HepG2 (cell line): ENCODE results near the gene IL1A. TPM values are rescaled to one million over a fixed set of nuclear protein-coding genes. Genes with fewer than 3 reads are reported as not detected.
A peak's percentile ranks its signal among the peaks of the same experiment; 100 is the strongest.

Experiments
- CTCF ChIP-seq: sonication (generic); formaldehyde crosslinking; IDR thresholded peaks from 2 replicates; pipeline ENCODE4 v1.5.0; 2020; ENCODE audit warnings: mild to moderate bottlenecking, missing genetic modification reagents, moderate library complexity
- ELF1 ChIP-seq: sonication (generic); formaldehyde crosslinking; IDR thresholded peaks from 2 replicates; pipeline ENCODE4 v1.4.0; 2020; ENCODE audit warnings: missing genetic modification reagents
- GABPB1 ChIP-seq: IDR thresholded peaks from 2 replicates; pipeline ENCODE4 v1.6.1; 2016; ENCODE audit warnings: mild to moderate bottlenecking, missing genetic modification reagents, moderate library complexity, missing compliant biosample characterization
- IKZF4 ChIP-seq: sonication (generic); formaldehyde crosslinking; IDR thresholded peaks from 2 replicates; pipeline ENCODE4 v1.5.1; 2020; ENCODE audit warnings: borderline replicate concordance, mild to moderate bottlenecking, low read depth, missing genetic modification reagents; ENCODE audit errors: not compliant biosample characterization
- MED1 ChIP-seq: sonication (generic); formaldehyde crosslinking; IDR thresholded peaks from 2 replicates; pipeline ENCODE4 v1.4.0; 2020; ENCODE audit warnings: missing genetic modification reagents
- MTERF4 ChIP-seq: sonication (generic); formaldehyde crosslinking; IDR thresholded peaks from 2 replicates; pipeline ENCODE4 v1.8.0; 2023; ENCODE audit warnings: mild to moderate bottlenecking, missing genetic modification reagents
- PAXIP1 ChIP-seq: sonication (generic); formaldehyde crosslinking; conservative IDR thresholded peaks from 2 replicates; pipeline ENCODE4 v1.4.0; 2020; ENCODE audit warnings: mild to moderate bottlenecking, missing genetic modification reagents, moderate library complexity
- REST ChIP-seq, 2 experiments: IDR thresholded peaks; 2 replicates each; pipeline ENCODE4 v1.6.1; 2011 to 2012; ENCODE audit warnings: low read length in 2 of 2, borderline replicate concordance in 1 of 2, low read depth in 1 of 2, mild to moderate bottlenecking in 1 of 2, moderate library complexity in 1 of 2
- XBP1 ChIP-seq: sonication (generic); formaldehyde crosslinking; IDR thresholded peaks from 2 replicates; pipeline ENCODE4 v1.5.0; 2020; ENCODE audit warnings: missing genetic modification reagents
- ZKSCAN8 ChIP-seq: IDR thresholded peaks from 2 replicates; pipeline ENCODE4 v1.6.1; 2016; ENCODE audit warnings: borderline replicate concordance, missing genetic modification reagents, missing compliant biosample characterization
- ZNF317 ChIP-seq: sonication (generic); formaldehyde crosslinking; IDR thresholded peaks from 2 replicates; pipeline ENCODE4 v1.5.0; 2020; ENCODE audit warnings: mild to moderate bottlenecking, missing genetic modification reagents
- ZNF460 ChIP-seq: sonication (generic); formaldehyde crosslinking; IDR thresholded peaks from 2 replicates; pipeline ENCODE4 v1.5.1; 2020; ENCODE audit warnings: missing genetic modification reagents, mild to moderate bottlenecking, borderline replicate concordance
- ZNF567 ChIP-seq: sonication (generic); formaldehyde crosslinking; IDR thresholded peaks from 2 replicates; pipeline ENCODE4 v1.8.1; 2023; ENCODE audit warnings: mild to moderate bottlenecking, missing genetic modification reagents, borderline replicate concordance
- ZNF800 ChIP-seq: sonication (generic); formaldehyde crosslinking; IDR thresholded peaks from 2 replicates; pipeline ENCODE4 v1.4.0; 2020; ENCODE audit warnings: missing genetic modification reagents
- ZSCAN21 ChIP-seq: sonication (generic); formaldehyde crosslinking; IDR thresholded peaks from 2 replicates; pipeline ENCODE4 v1.8.0; 2022; ENCODE audit warnings: mild to moderate bottlenecking, missing genetic modification reagents, moderate library complexity, borderline replicate concordance
- polyA plus RNA-seq, 8 experiments: library from polyadenylated mRNA; depleted of rRNA in 3 of 8; stranded (reverse) in 7 of 8; unstranded in 1 of 8; fragments of >200 nt; fragmentation: Illumina TruSeq in 4 of 8; extraction: Trizol in 4 of 8; gene quantifications; 2 replicates each; pipeline versions ENCODE4 v1.2.1 to v1.2.3, GENCODE V29; 2011 to 2016; ENCODE audit warnings: low read depth in 4 of 8, missing spikeins in 1 of 8, mixed read lengths in 1 of 8; ENCODE audit not compliant: insufficient read depth in 1 of 8
- total RNA-seq, 5 experiments: library from RNA; depleted of rRNA; stranded (reverse); fragments of >200 nt; fragmentation: Illumina TruSeq; extraction: Trizol; gene quantifications; 2 replicates each; pipeline ENCODE4 v1.2.3, GENCODE V29; 2016; ENCODE audit warnings: low read depth in 1 of 5

Gene IL1A
- total and polyA plus RNA-seq, 2 of the 13 experiments (the other 11 are each of a cell fraction or from before 2014, with no cell fraction given) = not detected

GRCh38 chr2:112803691-112804521 is 19.6 kb upstream of the IL1A start (continued):
- no peak for TF ChIP-seq CTCF (CRISPR knock-in tag)
- TF ChIP-seq XBP1 (CRISPR knock-in tag) = no peak
- 0 out of 4 replicates have a peak, but pooled peaks of 1 of the 2 experiments have one; percentile 9 for TF ChIP-seq REST (IDR thresholded peaks at IDR 0.05; ENCODE audit: borderline replicate concordance in 1 of 2, low read depth in 1 of 2, low read length in 2 of 2)
- peak; percentile 51 for TF ChIP-seq ZKSCAN8
- no peak for TF ChIP-seq ZNF800
- peak; percentile 48; the same call in 1 of the 2 replicates for TF ChIP-seq MED1
- TF ChIP-seq GABPB1 (CRISPR knock-in tag) = no peak
- TF ChIP-seq ELF1 (CRISPR knock-in tag) = peak; percentile 36; the same call in 1 of the 2 replicates
- 0 out of 2 replicates have a peak, but pooled peaks have one; percentile 69 for TF ChIP-seq ZNF317 (CRISPR knock-in tag)
- no peak for TF ChIP-seq ZNF460
- peak; percentile 77 for TF ChIP-seq PAXIP1 (CRISPR knock-in tag)
- no peak for TF ChIP-seq IKZF4 (CRISPR knock-in tag)
- TF ChIP-seq ZNF567 (CRISPR knock-in tag) = no peak
- TF ChIP-seq ZSCAN21 (CRISPR knock-in tag) = no peak
- no peak for TF ChIP-seq MTERF4 (CRISPR knock-in tag)
